SK-N-SH (cell line): ENCODE data around the gene UBE2E2. TPM values are rescaled to one million over a fixed set of nuclear protein-coding genes. Genes with fewer than 3 reads are reported as not detected.

Source experiments
- CTCF ChIA-PET: fragments of 300-600, 350-600 bp; formaldehyde crosslinking; extraction: SDS; loops from one replicate; lab custom pipeline; 2021; lab: Yijun Ruan, JAX
- POLR2A ChIA-PET: fragments of 350-600 bp; sonication (Branson Sonifier 250); formaldehyde crosslinking; extraction: SDS; loops from one replicate; lab custom pipeline; 2020; ENCODE audit warnings: antibody characterized with exemption, inconsistent platforms; lab: Yijun Ruan, JAX
- DNase-seq: peaks from one replicate; pipeline ENCODE4 v3.0.0; 2012
- H2AFZ ChIP-seq: fragments of 200-600 bp; sonication (generic); 2 replicates; pipeline ENCODE4 v1.8.1; 2016; ENCODE audit warnings: antibody characterized with exemption, mild to moderate bottlenecking, low read depth
- H3F3A ChIP-seq: fragments of 200-600 bp; sonication (generic); replicated peaks from 2 replicates; pipeline ENCODE3; 2016; ENCODE audit warnings: antibody characterized with exemption, mild to moderate bottlenecking; ENCODE audit not compliant: insufficient read depth
- H3K27ac ChIP-seq, 2 experiments: fragments of 200-500 bp in 1 of 2; fragments of 200-600 bp in 1 of 2; sonication (Bioruptor generic) in 1 of 2; sonication (generic), shearing (Covaris generic) in 1 of 2; 2 replicates each; pipeline versions ENCODE4 v1.5.1 to v1.6.1; 2014 to 2016; ENCODE audit warnings: low read depth in 2 of 2, inconsistent platforms in 1 of 2, low read length in 1 of 2, mild to moderate bottlenecking in 1 of 2, mixed read lengths in 1 of 2
- H3K27me3 ChIP-seq: fragments of 200-600 bp; sonication (generic), shearing (Covaris generic); 2 replicates; pipeline ENCODE4 v1.6.1; 2016; ENCODE audit warnings: mixed run types; ENCODE audit not compliant: insufficient read depth
- H3K36me3 ChIP-seq, 2 experiments: fragments of 200-500 bp in 1 of 2; fragments of 200-600 bp in 1 of 2; sonication (Bioruptor generic) in 1 of 2; sonication (generic) in 1 of 2; replicated peaks in 1 of 2; 2 replicates each; pipeline versions ENCODE3 to v1.5.1; 2014 to 2016; ENCODE audit warnings: low read length in 1 of 2, mild to moderate bottlenecking in 1 of 2; ENCODE audit not compliant: insufficient read depth in 2 of 2, control insufficient read depth in 1 of 2
- H3K4me1 ChIP-seq, 2 experiments: fragments of 200-500 bp in 1 of 2; fragments of 200-600 bp in 1 of 2; sonication (Bioruptor generic) in 1 of 2; sonication (generic), shearing (Covaris generic) in 1 of 2; 2 replicates each; pipeline versions ENCODE4 v1.5.1 to v1.6.1; 2014 to 2016; ENCODE audit warnings: low read depth in 1 of 2, low read length in 1 of 2, mixed run types in 1 of 2; ENCODE audit not compliant: insufficient read depth in 2 of 2, control insufficient read depth in 1 of 2
- H3K4me2 ChIP-seq: fragments of 200-600 bp; sonication (generic), shearing (Covaris generic); 2 replicates; pipeline ENCODE4 v1.6.1; 2017; ENCODE audit warnings: mixed run types
- H3K4me3 ChIP-seq, 2 experiments: fragments of 200-500 bp in 1 of 2; fragments of 200-600 bp in 1 of 2; sonication (Bioruptor generic) in 1 of 2; sonication (generic), shearing (Covaris generic) in 1 of 2; 2 replicates each; pipeline versions ENCODE4 v1.5.1 to v1.8.1; 2014 to 2016; ENCODE audit warnings: low read depth in 2 of 2, inconsistent platforms in 1 of 2, low read length in 1 of 2, mild to moderate bottlenecking in 1 of 2, mixed read lengths in 1 of 2, moderate library complexity in 1 of 2
- H3K79me2 ChIP-seq: fragments of 200-600 bp; sonication (generic); 2 replicates; pipeline ENCODE4 v1.8.1; 2017; ENCODE audit warnings: mild to moderate bottlenecking; ENCODE audit not compliant: insufficient read depth
- H3K9ac ChIP-seq: fragments of 200-600 bp; sonication (generic); 2 replicates; pipeline ENCODE4 v1.6.1; 2017; ENCODE audit warnings: mixed run types
- H3K9me2 ChIP-seq: fragments of 200-600 bp; sonication (generic); 2 replicates; pipeline ENCODE4 v1.6.1; 2017; ENCODE audit warnings: mixed run types
- H3K9me3 ChIP-seq: fragments of 200-600 bp; sonication (generic); 2 replicates; pipeline ENCODE4 v1.6.1; 2017; ENCODE audit warnings: mixed run types, mild to moderate bottlenecking, moderate library complexity
- H4K20me1 ChIP-seq: fragments of 200-600 bp; sonication (generic); 2 replicates; pipeline ENCODE4 v1.6.1; 2017; ENCODE audit warnings: mild to moderate bottlenecking, mixed run types; ENCODE audit not compliant: insufficient read depth
- CHD2 ChIP-seq: fragments of 150-350 bp; IDR thresholded peaks from 2 replicates; pipeline ENCODE4 v1.6.1; 2018; ENCODE audit warnings: low read length; ENCODE audit not compliant: partially characterized antibody
- FOSL2 ChIP-seq: IDR thresholded peaks from 2 replicates; pipeline ENCODE4 v1.4.0; 2012; ENCODE audit warnings: low read depth, mild to moderate bottlenecking, moderate library complexity, borderline replicate concordance
- FOXJ3 ChIP-seq: sonication (generic); formaldehyde crosslinking; IDR thresholded peaks from 2 replicates; pipeline ENCODE4 v1.5.1; 2020; ENCODE audit warnings: mild to moderate bottlenecking, missing genetic modification reagents
- JUND ChIP-seq: IDR thresholded peaks from 2 replicates; pipeline ENCODE4 v1.4.0; 2012
- MXI1 ChIP-seq: IDR thresholded peaks from 2 replicates; pipeline ENCODE4 v1.6.1; 2012; ENCODE audit warnings: mild to moderate bottlenecking, low read depth, low read length, improper control_type of control experiment
- RFX5 ChIP-seq: IDR thresholded peaks from 2 replicates; pipeline ENCODE4 v1.6.1; 2012; ENCODE audit warnings: mild to moderate bottlenecking, improper control_type of control experiment, low read length
- polyA plus RNA-seq, 3 experiments: library from polyadenylated mRNA; depleted of rRNA; stranded (reverse); fragments of >200 nt; gene quantifications; 2 replicates each; pipeline ENCODE4 v1.2.3, GENCODE V29; 2012
- TF ChIP-seq, protein P1 (sequence below): IDR thresholded peaks from 2 replicates; pipeline ENCODE4 v1.6.1; 2012; ENCODE audit warnings: mild to moderate bottlenecking, low read depth, low read length, moderate library complexity
- TF ChIP-seq, protein P2 (sequence below): fragments of 200-600 bp; sonication (generic); IDR thresholded peaks from 2 replicates; pipeline ENCODE4 v1.6.1; 2017; ENCODE audit warnings: antibody characterized with exemption, mild to moderate bottlenecking, moderate library complexity
- TF ChIP-seq, protein P3 (sequence below): IDR thresholded peaks from 2 replicates; pipeline ENCODE4 v1.4.0; 2012; ENCODE audit warnings: low read depth
- TF ChIP-seq, protein P4 (sequence below): IDR thresholded peaks from 2 replicates; pipeline ENCODE4; 2012

UBE2E2 gene
- polyA plus RNA-seq, 1 of the 3 experiments (the other 2 are of a cell fraction), result 46.4 TPM

DNA sequence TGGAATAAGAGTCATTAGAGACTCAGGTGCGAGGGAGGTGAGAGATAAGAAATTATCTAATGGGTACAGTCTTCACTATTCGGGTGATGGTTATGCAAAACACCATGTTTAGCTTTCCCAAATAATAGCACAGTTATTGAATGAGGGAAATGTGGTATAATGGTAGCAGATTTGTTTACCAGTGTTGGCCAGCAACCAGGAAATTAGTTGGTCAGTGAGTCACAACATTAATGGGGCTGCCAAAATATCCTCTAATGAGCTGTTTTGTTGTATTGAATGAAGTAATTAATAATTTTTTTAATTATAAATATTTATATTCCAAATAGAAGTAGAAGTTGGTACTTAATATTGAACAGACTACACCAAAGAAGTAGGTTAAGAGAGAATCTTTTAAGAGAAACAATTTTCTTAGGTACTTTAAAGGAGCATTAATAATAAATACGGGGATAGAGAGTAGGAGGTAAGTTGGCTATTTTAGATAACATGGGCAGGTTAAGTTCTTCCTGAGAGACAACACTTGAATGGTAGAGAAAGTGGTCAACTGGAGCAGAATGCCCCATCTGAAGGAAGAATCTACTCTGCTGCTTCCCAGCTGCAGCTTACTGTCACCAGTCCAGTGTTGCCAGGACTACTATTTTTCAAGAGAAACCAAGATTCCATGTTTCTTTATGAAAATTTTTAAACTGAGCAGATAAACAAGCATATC, 218.8 kb downstream of the UBE2E2 start (continued):
- TF ChIP-seq, protein P1, sequence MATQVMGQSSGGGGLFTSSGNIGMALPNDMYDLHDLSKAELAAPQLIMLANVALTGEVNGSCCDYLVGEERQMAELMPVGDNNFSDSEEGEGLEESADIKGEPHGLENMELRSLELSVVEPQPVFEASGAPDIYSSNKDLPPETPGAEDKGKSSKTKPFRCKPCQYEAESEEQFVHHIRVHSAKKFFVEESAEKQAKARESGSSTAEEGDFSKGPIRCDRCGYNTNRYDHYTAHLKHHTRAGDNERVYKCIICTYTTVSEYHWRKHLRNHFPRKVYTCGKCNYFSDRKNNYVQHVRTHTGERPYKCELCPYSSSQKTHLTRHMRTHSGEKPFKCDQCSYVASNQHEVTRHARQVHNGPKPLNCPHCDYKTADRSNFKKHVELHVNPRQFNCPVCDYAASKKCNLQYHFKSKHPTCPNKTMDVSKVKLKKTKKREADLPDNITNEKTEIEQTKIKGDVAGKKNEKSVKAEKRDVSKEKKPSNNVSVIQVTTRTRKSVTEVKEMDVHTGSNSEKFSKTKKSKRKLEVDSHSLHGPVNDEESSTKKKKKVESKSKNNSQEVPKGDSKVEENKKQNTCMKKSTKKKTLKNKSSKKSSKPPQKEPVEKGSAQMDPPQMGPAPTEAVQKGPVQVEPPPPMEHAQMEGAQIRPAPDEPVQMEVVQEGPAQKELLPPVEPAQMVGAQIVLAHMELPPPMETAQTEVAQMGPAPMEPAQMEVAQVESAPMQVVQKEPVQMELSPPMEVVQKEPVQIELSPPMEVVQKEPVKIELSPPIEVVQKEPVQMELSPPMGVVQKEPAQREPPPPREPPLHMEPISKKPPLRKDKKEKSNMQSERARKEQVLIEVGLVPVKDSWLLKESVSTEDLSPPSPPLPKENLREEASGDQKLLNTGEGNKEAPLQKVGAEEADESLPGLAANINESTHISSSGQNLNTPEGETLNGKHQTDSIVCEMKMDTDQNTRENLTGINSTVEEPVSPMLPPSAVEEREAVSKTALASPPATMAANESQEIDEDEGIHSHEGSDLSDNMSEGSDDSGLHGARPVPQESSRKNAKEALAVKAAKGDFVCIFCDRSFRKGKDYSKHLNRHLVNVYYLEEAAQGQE, result no peak
- TF ChIP-seq CHD2, result no peak
- TF ChIP-seq, all 33 proteins: peak for 0

DNA sequence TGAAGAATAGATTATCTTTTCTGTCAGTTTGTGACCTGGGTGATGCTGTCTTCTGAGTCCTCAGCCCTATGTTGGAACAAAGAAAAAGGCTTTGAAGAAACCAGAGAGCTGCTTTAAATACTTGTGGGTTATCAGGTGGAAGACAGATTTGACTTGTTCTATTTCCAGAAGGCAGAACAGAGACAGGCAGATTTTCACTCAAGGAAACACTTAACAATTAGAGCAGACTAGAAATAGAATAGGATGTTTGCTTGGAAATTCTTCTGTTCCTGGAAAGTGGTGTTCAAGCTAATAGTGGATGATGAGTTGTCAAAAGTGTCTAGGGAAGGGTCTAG, 219.4 kb downstream of the UBE2E2 start:
- Histone ChIP-seq H3K4me3 (no peak overlapping the region), H3K9me3 (no peaks in the 10 kb centered on the region), H3K27ac (no peak overlapping the region), H2AFZ (no peak overlapping the region), H3K79me2 (no peaks in the 10 kb centered on the region), H3K4me2 (no peak overlapping the region), H3K9me2 (no peaks in the 10 kb centered on the region), H4K20me1 (no peaks in the 10 kb centered on the region), H3F3A (no peaks in the 10 kb centered on the region), H3K4me1 (no peaks in the 10 kb centered on the region; a peak in 1 of 4 replicates), H3K27me3 (no peaks in the 10 kb centered on the region), H3K9ac (no peak overlapping the region), H3K36me3 (no peaks in the 10 kb centered on the region)
- no peak for DNase-seq
- POLR2A ChIA-PET, result no interaction called here
- CTCF ChIA-PET, result no interaction called here
- TF ChIP-seq, protein P2, sequence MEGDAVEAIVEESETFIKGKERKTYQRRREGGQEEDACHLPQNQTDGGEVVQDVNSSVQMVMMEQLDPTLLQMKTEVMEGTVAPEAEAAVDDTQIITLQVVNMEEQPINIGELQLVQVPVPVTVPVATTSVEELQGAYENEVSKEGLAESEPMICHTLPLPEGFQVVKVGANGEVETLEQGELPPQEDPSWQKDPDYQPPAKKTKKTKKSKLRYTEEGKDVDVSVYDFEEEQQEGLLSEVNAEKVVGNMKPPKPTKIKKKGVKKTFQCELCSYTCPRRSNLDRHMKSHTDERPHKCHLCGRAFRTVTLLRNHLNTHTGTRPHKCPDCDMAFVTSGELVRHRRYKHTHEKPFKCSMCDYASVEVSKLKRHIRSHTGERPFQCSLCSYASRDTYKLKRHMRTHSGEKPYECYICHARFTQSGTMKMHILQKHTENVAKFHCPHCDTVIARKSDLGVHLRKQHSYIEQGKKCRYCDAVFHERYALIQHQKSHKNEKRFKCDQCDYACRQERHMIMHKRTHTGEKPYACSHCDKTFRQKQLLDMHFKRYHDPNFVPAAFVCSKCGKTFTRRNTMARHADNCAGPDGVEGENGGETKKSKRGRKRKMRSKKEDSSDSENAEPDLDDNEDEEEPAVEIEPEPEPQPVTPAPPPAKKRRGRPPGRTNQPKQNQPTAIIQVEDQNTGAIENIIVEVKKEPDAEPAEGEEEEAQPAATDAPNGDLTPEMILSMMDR, result no peak
- TF ChIP-seq, protein P3, sequence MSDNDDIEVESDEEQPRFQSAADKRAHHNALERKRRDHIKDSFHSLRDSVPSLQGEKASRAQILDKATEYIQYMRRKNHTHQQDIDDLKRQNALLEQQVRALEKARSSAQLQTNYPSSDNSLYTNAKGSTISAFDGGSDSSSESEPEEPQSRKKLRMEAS, result no peak
- no peak for TF ChIP-seq MXI1
- TF ChIP-seq RFX5, result no peak
- TF ChIP-seq FOXJ3 (CRISPR knock-in tag), result no peak
- TF ChIP-seq FOSL2, result no peak
- TF ChIP-seq, protein P4, sequence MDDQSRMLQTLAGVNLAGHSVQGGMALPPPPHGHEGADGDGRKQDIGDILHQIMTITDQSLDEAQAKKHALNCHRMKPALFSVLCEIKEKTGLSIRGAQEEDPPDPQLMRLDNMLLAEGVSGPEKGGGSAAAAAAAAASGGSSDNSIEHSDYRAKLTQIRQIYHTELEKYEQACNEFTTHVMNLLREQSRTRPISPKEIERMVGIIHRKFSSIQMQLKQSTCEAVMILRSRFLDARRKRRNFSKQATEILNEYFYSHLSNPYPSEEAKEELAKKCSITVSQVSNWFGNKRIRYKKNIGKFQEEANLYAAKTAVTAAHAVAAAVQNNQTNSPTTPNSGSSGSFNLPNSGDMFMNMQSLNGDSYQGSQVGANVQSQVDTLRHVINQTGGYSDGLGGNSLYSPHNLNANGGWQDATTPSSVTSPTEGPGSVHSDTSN, result no peak
- no peak for TF ChIP-seq JUND
